Suppressor macrophage treated with lipopolysaccharide for 4 hours (primary cell): Measurements from ENCODE around the gene ISCA1.

Experiments
- DNase-seq: peaks from one replicate; pipeline ENCODE4 v3.0.0-alpha.2; 2020

Gene ISCA1

GRCh38 chr9:86219606-86220005 lies 62.7 kb downstream of the ISCA1 start:
- DNase-seq: no peak

- DNase-seq: no peak
Measured at GRCh38 chr9:86217076-86217755, 65.1 kb downstream of the ISCA1 start.
